ENCODE data around the gene CBR1. TPM values are rescaled to one million over a fixed set of nuclear protein-coding genes. Genes with fewer than 3 reads are reported as not detected.

The CBR1 gene
- polyA plus RNA-seq, 3 donors = 36.9 to 114 (median 100) TPM

DNA sequence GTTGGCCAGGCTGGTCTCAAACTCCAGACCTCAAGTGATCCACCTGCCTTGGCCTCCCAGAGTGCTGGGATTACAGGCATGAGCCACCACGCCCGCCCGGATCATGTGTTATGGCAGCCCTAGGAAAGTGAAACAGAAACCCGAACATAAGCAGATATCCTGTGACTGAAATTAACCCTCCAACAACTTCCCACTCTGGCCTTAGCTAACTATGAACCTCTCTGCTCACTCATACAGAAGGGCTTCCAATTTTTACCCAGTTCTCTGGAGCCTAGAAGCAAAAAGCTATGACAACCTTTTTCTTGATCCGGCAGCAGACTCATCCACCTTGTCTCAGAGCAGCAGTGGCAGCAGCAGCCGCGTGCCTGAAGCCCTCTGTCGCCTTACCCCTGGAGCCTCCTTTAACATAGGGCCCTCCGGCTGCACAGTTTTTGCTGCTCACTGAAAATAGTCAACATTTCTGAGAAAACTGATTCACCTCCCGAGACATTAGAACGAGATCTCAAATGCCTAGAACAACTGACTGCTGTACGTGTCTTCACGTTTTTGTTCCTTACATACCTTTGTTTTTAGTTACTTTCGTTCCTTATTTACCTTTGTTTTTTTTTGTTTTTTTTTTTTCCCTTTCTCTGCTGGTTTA lies 9.3 kb downstream of the CBR1 start:
- peaks cover 0 to 7% (median 0%) of the 10 kb centered on the region in 7 donors for H3K9me3 Mint-ChIP-seq
- peaks cover 38% of the 10 kb centered on the region for H3K4me1 Mint-ChIP-seq
- peak overlapping the region; percentile 59 to 62 for H3K4me3 Mint-ChIP-seq
- 45% methylated on average over 13 of the region's 14 CpGs for WGBS (ENCODE audit: insufficient coverage)
- Histone ChIP-seq H2AFZ (ENCODE audit: insufficient read depth, low read depth, low read length, poor library complexity, severe bottlenecking) (peak overlapping the region; percentile 65), H3K27me3 (ENCODE audit: control insufficient read depth in 2 of 2, insufficient read depth in 2 of 2, low read length in 2 of 2) (no peaks in the 10 kb centered on the region), H3K27ac (ENCODE audit: low read depth in 1 of 2, low read length in 2 of 2) (peak overlapping the region; percentile 53 to 59), H3K9me3 (replicated peaks in 1 of 2; ENCODE audit: control insufficient read depth in 1 of 2, insufficient read depth in 1 of 2, low read length in 2 of 2) (no peaks in the 10 kb centered on the region), H3K9ac (ENCODE audit: insufficient read depth, low read length, poor library complexity, severe bottlenecking) (no peak overlapping the region), H3K36me3 (replicated peaks in 1 of 2; ENCODE audit: control insufficient read depth in 1 of 2, insufficient read depth in 2 of 2, low read length in 2 of 2) (peaks cover 0 to 10% of the 10 kb centered on the region in 2 donors), H3K4me3 (replicated peaks in 1 of 3; ENCODE audit: low read depth in 2 of 3, low read length in 3 of 3) (peak overlapping the region in 1 of 3 experiments; percentile 29), H3K4me1 (ENCODE audit: control insufficient read depth in 1 of 2, insufficient read depth in 2 of 2, low read length in 2 of 2) (peaks cover 34 to 37% of the 10 kb centered on the region in 2 donors), H3K4me2 (replicated peaks; ENCODE audit: extremely low read depth, low read length, poor library complexity, severe bottlenecking) (peak overlapping the region; percentile 17), H3K79me2 (ENCODE audit: insufficient read depth, low read length) (no peaks in the 10 kb centered on the region), H4K20me1 (ENCODE audit: insufficient read depth, low read length) (no peaks in the 10 kb centered on the region)
- TF ChIP-seq, protein P1, sequence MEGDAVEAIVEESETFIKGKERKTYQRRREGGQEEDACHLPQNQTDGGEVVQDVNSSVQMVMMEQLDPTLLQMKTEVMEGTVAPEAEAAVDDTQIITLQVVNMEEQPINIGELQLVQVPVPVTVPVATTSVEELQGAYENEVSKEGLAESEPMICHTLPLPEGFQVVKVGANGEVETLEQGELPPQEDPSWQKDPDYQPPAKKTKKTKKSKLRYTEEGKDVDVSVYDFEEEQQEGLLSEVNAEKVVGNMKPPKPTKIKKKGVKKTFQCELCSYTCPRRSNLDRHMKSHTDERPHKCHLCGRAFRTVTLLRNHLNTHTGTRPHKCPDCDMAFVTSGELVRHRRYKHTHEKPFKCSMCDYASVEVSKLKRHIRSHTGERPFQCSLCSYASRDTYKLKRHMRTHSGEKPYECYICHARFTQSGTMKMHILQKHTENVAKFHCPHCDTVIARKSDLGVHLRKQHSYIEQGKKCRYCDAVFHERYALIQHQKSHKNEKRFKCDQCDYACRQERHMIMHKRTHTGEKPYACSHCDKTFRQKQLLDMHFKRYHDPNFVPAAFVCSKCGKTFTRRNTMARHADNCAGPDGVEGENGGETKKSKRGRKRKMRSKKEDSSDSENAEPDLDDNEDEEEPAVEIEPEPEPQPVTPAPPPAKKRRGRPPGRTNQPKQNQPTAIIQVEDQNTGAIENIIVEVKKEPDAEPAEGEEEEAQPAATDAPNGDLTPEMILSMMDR (IDR thresholded peaks at IDR 0.05) = no peak
- peaks cover 0 to 3% (median 0%) of the 10 kb centered on the region in 3 donors for H3K27me3 Mint-ChIP-seq (ENCODE audit: low read depth in 3 of 3)
- intact Hi-C loops (cut with micrococcal nuclease) = no loop called here
- DNase-seq = peak; percentile 47 to 55 (median 54)
- H3K27ac Mint-ChIP-seq = peak overlapping the region; percentile 85 to 92 (median 88)
- H3K36me3 Mint-ChIP-seq = peaks cover 5 to 8% of the 10 kb centered on the region in 2 donors

- Mint-ChIP-seq H3K36me3 (peaks cover 4 to 5% of the 10 kb centered on the region in 2 donors), H3K9me3 (peaks cover 0 to 7% (median 0%) of the 10 kb centered on the region in 7 donors), H3K27ac (peak overlapping the region in 6 of 7 donors; percentile 3 to 91 (median 80)), H3K4me1 (peaks cover 38% of the 10 kb centered on the region), H3K27me3 (ENCODE audit: low read depth in 3 of 3) (peaks cover 0 to 3% (median 0%) of the 10 kb centered on the region in 3 donors), H3K4me3 (no peak overlapping the region)
- Histone ChIP-seq H3K4me1 (ENCODE audit: control insufficient read depth in 1 of 2, insufficient read depth in 2 of 2, low read length in 2 of 2) (peaks cover 34 to 37% of the 10 kb centered on the region in 2 donors), H3K9ac (ENCODE audit: insufficient read depth, low read length, poor library complexity, severe bottlenecking) (no peak overlapping the region), H3K79me2 (ENCODE audit: insufficient read depth, low read length) (no peaks in the 10 kb centered on the region), H3K9me3 (replicated peaks in 1 of 2; ENCODE audit: control insufficient read depth in 1 of 2, insufficient read depth in 1 of 2, low read length in 2 of 2) (no peaks in the 10 kb centered on the region), H3K4me3 (replicated peaks in 1 of 3; ENCODE audit: low read depth in 2 of 3, low read length in 3 of 3) (no peak overlapping the region), H3K27me3 (ENCODE audit: control insufficient read depth in 2 of 2, insufficient read depth in 2 of 2, low read length in 2 of 2) (no peaks in the 10 kb centered on the region), H3K36me3 (replicated peaks in 1 of 2; ENCODE audit: control insufficient read depth in 1 of 2, insufficient read depth in 2 of 2, low read length in 2 of 2) (peaks cover 0 to 6% of the 10 kb centered on the region in 2 donors), H2AFZ (ENCODE audit: insufficient read depth, low read depth, low read length, poor library complexity, severe bottlenecking) (peak overlapping the region; percentile 47), H3K27ac (ENCODE audit: low read depth in 1 of 2, low read length in 2 of 2) (peak overlapping the region in 1 of 2 donors; percentile 59), H4K20me1 (ENCODE audit: insufficient read depth, low read length) (no peaks in the 10 kb centered on the region), H3K4me2 (replicated peaks; ENCODE audit: extremely low read depth, low read length, poor library complexity, severe bottlenecking) (no peak overlapping the region)
- TF ChIP-seq, protein P1 (IDR thresholded peaks at IDR 0.05) = no peak
- 47% methylated on average over 3 of the region's 8 CpGs for WGBS (ENCODE audit: insufficient coverage)
- intact Hi-C loops (cut with micrococcal nuclease) = no loop called here
- DNase-seq = no peak
Observed at GRCh38 chr21:36079671-36080070, 9.8 kb downstream of the CBR1 start.
